Activated CD4-positive, alpha-beta T cell treated with anti-CD3 and anti-CD28 coated beads, Interleukin-2, amount 50 U/mL, for 4 hours (primary cell): Measurements from ENCODE around the gene YPEL1.

Experiments used
- DNase-seq, 2 experiments: peaks; one replicate each; pipeline ENCODE4 v3.0.0-alpha.2; 2020

YPEL1 gene

GRCh38 chr22:21735200-21736083 lies at the start of gene YPEL1:
Gene YPEL1 (minus strand): TSS chr22:21735794. CDS start chr22:21710744, 25,050 bp downstream.
- peak; percentile 90 for DNase-seq

- DNase-seq: no peak
Observed at GRCh38 chr22:21780259-21780658, 44.7 kb upstream of the YPEL1 start.

GRCh38 chr22:21779444-21779843 lies 43.9 kb upstream of the YPEL1 start:
- no peak for DNase-seq

GRCh38 chr22:21778705-21779363 lies 43.2 kb upstream of the YPEL1 start:
- no peak for DNase-seq

GRCh38 chr22:21771631-21771976 lies 36.0 kb upstream of the YPEL1 start:
- no peak for DNase-seq

GRCh38 chr22:21768435-21768834 lies 32.8 kb upstream of the YPEL1 start:
- DNase-seq: no peak

- peak; percentile 5 to 6 for DNase-seq
Observed at GRCh38 chr22:21766691-21767462, 31.3 kb upstream of the YPEL1 start.

GRCh38 chr22:21765909-21766529 lies 30.4 kb upstream of the YPEL1 start:
- no peak for DNase-seq

GRCh38 chr22:21764038-21764804 lies 28.6 kb upstream of the YPEL1 start:
- peak in 1 of 2 experiments; percentile 5 for DNase-seq

GRCh38 chr22:21762712-21763581 lies 27.4 kb upstream of the YPEL1 start:
- peak; percentile 26 to 47 for DNase-seq

- DNase-seq: no peak
Observed at GRCh38 chr22:21761994-21762680, 26.5 kb upstream of the YPEL1 start.

- no peak for DNase-seq
Observed at GRCh38 chr22:21761086-21761485, 25.5 kb upstream of the YPEL1 start.

- no peak for DNase-seq
Observed at GRCh38 chr22:21760640-21761039, 25.0 kb upstream of the YPEL1 start.

GRCh38 chr22:21759646-21760376 lies 24.2 kb upstream of the YPEL1 start:
- DNase-seq: no peak

GRCh38 chr22:21759093-21759492 lies 23.5 kb upstream of the YPEL1 start:
- no peak for DNase-seq

GRCh38 chr22:21758091-21758864 lies 22.7 kb upstream of the YPEL1 start:
- no peak for DNase-seq

GRCh38 chr22:21755851-21756284 lies 20.3 kb upstream of the YPEL1 start:
- DNase-seq: no peak

GRCh38 chr22:21754523-21754922 lies 18.9 kb upstream of the YPEL1 start:
- no peak for DNase-seq
